HUDEP-2 (cell line): ENCODE results near the gene MAN2A2.
"Not testable (repeated sequence)": the region's sequence is repeated elsewhere in the genome, so short reads cannot be mapped to it uniquely, and the experiment has no call there.

Experiments used
- DNase-seq, 76 experiments: peaks; one replicate each; lab custom pipeline; 2025; ENCODE audit not compliant: unreplicated experiment in 76 of 76; lab: John Stamatoyannopoulos, UW

The MAN2A2 gene

DNA sequence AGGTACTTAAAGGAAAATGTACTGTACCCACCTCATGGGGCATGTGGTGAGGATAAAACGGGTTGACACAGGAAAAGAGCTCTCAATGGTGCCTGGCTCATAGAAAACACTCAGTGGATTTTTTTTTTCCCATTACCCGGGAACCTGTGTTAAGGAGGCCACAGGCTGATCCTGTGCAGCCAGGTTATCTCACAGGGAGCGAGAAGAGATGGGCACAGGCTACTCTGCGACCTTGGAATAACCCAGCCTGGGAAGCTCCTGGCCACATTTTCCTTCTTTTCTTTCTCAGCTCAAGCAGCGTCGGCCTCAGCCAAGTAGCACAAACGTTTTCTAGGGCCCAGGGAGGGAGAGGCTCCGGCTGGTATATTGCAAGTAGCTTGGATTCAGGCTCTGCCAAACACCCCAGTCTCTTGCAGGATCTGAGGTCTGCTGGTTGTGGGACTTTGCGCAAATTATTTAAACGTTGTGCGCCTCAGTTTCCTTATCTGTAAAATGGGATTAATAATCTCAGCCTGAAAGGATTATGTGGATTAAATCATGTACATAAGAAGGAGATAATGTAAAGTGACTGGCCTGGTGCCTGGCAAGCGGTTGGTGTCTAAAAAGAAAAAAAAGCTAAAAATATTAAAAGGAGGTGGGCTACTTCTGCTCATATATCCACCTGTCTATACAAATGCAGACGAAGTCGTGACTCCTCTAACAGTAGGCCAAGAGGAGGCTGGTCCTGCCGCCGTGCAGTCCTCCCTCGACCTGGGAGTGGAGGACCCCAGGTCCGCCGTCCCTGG lies 32.6 kb upstream of the MAN2A2 start:
- peak in 5 of 76 experiments; percentile 15 to 52 (median 24) for DNase-seq

DNA sequence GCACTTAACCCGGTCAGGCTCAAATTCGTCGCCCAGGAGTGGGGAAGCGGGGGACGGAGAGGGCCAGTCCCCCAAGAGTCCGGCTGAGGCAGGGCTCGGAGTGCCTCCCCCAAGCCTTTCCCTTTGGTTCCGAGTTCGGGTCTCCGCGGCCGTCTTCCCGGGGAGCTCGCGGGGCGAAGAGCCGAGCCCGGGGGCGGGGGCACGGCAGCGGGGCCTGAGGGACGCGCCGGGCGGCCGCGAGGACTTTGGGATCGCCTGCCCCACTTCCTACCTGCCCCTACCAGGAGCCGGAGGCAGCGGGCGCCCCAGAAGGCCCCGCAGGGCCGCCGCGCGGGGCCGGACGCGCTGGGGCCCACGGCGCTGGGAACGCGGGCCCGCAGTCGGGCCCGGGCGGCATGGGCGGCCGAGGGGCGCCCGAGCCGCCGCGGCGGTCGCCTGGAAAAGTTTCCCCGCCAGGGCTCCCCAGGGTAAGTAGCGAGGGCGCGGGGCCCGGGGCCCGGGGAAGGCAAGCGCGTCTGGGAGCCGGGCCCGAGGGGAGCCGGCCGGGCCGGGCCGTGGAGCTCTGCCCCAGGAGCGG lies 31.9 kb upstream of the MAN2A2 start:
- DNase-seq, result peak in 13 of 76 experiments; percentile 9 to 52 (median 25)

DNA sequence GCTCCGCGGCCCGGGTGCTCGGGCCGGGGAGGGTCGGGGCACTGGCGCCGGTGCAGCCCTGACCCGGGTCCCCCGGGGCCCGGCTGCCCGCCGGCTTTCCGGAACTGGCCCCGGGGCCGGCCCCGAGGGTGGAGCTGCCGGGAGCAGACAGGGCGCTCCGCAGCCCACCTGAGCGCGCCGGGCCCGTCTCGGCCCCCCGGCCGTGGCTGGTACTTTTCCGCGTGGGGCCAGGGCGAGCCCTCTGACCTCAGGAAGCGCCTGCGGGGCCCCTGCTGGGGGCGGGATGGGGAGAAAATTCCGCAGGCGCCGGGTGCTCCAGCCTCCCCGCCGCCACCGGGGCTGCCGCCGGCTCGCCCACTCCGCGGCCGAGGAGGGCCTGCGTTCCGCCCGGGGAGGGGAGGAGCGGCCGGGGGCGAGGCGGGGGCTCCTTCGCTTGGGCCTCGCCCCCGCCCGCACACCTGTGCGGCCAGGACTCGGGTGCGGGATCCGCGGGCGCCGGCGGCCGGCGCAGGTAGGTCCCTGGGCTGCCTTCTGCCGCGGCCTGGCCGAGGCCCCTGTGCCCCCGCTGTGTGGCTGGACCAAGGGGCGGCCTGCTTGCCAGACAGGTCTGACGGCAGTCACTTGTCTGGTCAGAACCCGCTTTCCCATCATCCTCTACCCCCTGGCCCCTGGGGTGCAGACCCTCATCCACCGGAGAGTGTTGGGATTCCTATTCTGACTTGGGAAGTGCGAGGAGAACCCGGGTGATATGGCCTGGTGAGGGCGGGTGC lies 31.2 kb upstream of the MAN2A2 start:
- DNase-seq, result peak in 6 of 76 experiments; percentile 15 to 47 (median 26)

DNA sequence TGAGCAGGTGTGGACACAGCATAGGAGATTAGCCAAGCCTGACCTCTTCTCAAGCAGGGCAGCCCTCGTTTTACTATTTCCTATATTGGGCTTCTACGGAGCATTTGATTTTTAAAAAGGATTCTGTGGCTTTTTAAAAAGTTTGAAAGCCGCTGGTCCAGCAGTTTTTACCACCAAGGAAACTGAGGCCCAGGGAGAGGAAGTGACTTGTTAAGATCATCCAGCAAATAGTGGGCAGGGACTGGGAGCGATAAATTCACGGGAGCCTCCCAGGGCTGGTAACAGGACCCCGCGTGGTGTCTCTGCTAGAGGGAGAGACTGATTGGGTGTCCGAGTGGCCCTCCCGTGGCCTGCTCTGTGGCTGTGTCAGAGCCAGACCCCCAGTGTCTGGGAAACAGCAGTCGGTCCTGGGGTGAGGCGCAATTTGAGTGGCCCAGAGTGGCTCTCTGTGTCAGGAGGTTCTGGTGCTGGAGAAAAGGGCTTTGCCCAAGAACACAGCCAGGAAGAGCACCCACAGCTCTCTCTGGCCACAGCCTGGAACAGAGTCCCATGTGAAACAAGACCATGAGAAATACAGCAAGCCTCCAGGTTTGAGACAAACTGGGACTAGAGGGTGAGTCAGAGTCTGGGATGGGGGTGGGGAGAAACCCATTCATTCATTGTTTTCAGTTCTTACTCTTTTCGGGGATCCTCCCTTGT lies 30.5 kb upstream of the MAN2A2 start:
- DNase-seq, result peak in 21 of 76 experiments; percentile 14 to 60 (median 39)

DNA sequence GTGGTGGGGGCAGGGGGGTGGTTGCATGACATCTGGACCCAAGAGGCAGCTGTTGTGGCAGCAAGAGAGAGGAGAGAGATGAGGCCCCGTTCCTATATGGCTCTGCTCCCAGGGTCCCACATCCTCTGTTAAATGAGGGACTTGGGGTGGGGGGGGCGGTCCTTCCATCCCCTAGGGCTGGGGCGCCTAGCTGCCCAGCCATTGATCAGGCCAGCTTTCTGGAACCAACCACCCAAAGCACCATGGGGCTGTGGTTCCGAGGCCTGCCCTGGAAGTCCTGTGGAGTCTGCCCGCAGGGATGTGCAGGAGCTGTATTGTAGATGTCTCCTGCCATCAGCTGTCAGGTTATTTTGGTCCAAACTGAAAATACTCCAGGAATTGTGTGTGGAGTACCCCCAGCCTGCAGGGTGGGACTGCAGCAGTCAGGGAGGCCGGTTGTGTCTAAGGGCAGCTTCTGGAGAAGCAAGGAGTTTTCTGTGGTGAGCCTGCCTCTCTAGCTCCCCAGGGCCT lies 29.6 kb upstream of the MAN2A2 start:
- no peak for DNase-seq

DNA sequence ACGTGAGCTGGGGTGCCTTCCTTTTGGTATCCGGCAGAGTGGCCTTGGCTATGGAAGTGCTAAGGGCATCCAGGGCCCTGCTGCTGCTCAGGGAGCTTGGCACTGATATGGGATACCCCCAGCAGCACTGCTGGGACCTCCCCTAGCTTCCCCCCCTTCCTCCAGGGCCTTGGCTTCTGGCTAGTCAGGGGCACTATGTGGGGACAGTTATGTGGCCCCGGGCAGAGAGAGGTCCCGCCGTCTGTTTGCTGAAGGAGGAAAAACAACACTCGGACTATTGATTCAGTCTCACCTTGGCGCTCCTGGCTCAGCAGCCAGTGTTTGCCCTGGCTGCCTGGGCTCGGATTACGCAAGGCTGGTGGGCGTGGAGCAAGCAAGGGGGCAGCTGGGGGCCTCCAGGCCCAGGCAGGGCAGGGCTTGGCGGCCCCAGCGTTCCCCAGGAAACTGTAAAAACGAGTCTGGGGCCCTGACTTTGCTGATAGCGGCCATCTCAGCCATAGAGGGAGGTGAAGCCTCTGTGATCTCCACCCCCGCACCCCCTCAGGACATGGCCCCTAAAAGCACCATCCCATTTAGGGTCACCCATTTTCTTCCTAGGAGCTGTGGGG lies 29.0 kb upstream of the MAN2A2 start:
- peak in 3 of 76 experiments; percentile 7 to 16 (median 12) for DNase-seq

DNA sequence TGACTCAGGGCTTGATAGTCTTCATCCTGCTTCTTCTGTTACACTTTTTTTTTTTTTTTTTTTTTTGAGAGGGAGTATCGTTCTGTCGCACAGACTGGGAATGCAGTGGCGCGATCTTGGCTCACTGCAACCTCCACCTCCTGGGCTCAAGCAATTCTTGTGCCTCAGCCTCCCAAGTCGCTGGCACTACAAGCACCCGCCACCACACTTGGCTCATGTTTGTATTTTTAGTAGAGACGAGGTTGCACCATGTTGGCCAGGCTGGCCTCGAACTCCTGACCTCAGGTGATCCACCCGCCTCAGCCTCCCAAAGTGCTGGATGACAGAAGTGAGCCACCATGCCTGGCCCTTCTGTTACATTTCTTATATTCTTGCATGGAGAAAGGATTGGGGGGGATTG lies 28.1 kb upstream of the MAN2A2 start:
- not testable (repeated sequence) for DNase-seq

DNA sequence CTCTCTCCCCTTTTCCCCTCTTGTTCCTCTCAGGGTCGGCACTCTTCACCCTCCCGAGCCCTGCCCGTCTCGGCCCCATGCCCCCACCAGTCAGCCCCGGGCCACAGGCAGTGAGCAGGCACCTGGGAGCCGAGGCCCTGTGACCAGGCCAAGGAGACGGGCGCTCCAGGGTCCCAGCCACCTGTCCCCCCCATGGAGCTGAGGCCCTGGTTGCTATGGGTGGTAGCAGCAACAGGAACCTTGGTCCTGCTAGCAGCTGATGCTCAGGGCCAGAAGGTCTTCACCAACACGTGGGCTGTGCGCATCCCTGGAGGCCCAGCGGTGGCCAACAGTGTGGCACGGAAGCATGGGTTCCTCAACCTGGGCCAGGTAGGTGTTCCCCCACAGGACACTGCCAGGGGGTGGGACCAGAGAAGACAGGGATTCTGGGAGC lies 27.5 kb upstream of the MAN2A2 start:
- DNase-seq, result no peak

DNA sequence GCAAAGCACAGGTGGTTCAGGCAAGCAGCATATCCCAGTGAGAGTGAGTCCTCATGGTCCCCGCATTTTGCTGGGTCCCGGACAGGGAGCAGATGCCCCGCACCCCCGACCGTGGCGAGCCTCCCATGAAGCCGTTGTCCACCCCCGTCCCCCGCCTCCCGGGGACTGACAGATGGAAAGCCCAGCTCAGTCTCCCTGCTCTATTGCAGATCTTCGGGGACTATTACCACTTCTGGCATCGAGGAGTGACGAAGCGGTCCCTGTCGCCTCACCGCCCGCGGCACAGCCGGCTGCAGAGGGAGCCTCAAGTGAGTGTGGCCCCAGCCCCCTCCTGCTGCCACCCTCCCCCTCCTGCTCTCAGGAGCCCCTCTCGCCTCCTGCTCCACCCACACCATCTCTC lies 27.1 kb upstream of the MAN2A2 start:
- DNase-seq, result no peak

DNA sequence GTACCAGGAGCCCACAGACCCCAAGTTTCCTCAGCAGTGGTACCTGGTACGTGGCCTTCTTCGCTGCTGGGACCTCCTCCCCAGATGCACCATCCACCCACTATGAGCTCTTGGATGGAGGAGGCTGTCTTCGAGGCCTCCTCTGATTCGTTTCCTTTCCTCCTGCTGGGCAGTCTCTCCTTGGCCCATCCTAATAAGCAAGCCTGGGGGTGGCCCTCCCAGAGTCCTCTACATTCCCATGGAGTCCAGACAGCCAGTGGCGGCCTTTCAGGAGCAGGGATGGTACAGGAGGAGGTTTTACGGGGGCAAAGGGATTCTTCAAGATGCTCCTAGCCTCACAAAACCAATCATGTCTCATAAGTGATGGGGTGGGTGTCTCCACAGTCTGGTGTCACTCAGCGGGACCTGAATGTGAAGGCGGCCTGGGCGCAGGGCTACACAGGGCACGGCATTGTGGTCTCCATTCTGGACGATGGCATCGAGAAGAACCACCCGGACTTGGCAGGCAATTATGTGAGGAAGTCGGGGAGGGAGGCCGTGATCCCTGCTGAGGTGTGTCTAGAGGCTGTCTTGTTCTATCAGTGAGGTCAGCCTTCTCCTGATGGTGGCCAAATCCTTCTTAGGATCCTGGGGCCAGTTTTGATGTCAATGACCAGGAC lies 26.5 kb upstream of the MAN2A2 start:
- DNase-seq, result no peak

DNA sequence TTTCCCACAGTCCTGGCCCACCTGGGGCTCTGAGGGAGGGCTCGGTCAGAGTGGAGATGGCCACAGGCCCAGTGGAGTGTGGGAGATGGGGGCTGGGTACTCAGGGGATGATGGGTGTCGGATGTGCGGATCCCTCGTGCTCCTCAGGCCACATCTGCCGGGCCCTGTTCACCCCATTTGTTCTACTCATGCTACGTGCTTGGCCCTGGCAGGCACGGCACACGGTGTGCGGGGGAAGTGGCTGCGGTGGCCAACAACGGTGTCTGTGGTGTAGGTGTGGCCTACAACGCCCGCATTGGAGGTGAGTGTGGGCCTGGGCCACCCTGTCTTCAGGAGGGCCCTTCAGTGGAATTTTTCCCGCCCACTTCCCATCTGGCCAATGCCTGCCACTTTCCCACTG lies 25.8 kb upstream of the MAN2A2 start:
- DNase-seq, result no peak

DNA sequence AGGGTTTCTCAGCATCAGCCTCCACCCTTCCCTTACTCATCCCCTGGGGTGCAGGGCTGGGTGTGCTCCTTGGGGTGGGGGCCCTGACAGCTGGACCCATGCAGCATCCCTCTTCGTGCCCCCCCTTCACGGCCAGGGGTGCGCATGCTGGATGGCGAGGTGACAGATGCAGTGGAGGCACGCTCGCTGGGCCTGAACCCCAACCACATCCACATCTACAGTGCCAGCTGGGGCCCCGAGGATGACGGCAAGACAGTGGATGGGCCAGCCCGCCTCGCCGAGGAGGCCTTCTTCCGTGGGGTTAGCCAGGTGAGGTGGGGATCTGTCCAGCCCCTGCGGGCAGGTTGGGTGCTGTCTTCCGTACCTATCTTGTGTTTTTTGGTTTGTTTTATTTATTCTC lies 25.1 kb upstream of the MAN2A2 start:
- DNase-seq, result no peak

DNA sequence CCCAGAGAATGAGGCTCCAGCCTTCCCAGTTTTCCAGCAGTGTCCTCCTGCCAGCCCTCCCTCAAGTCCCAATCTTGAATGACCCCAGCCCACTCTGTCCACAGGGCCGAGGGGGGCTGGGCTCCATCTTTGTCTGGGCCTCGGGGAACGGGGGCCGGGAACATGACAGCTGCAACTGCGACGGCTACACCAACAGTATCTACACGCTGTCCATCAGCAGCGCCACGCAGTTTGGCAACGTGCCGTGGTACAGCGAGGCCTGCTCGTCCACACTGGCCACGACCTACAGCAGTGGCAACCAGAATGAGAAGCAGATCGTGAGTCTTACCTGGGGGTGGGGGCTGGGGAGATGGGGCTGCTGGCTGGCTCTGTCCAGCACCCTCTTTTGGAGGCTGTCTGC lies 24.4 kb upstream of the MAN2A2 start:
- DNase-seq, result no peak

DNA sequence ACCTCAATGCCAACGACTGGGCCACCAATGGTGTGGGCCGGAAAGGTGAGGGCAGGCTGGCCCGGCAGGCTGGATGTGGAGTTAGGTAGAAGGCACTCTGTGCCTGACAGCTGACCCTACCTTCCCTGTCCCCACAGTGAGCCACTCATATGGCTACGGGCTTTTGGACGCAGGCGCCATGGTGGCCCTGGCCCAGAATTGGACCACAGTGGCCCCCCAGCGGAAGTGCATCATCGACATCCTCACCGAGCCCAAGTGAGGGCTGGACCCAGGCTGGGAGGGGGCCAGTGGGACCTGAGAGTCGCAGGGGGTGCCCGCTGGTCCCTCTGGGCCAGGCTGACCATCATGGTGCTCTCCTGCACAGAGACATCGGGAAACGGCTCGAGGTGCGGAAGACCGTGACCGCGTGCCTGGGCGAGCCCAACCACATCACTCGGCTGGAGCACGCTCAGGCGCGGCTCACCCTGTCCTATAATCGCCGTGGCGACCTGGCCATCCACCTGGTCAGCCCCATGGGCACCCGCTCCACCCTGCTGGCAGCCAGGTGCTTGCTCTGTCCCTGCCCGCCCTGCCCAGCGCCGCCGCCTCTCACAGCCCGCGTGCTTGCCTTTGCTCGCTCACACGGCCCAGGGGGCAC lies 23.3 kb upstream of the MAN2A2 start:
- DNase-seq, result no peak

DNA sequence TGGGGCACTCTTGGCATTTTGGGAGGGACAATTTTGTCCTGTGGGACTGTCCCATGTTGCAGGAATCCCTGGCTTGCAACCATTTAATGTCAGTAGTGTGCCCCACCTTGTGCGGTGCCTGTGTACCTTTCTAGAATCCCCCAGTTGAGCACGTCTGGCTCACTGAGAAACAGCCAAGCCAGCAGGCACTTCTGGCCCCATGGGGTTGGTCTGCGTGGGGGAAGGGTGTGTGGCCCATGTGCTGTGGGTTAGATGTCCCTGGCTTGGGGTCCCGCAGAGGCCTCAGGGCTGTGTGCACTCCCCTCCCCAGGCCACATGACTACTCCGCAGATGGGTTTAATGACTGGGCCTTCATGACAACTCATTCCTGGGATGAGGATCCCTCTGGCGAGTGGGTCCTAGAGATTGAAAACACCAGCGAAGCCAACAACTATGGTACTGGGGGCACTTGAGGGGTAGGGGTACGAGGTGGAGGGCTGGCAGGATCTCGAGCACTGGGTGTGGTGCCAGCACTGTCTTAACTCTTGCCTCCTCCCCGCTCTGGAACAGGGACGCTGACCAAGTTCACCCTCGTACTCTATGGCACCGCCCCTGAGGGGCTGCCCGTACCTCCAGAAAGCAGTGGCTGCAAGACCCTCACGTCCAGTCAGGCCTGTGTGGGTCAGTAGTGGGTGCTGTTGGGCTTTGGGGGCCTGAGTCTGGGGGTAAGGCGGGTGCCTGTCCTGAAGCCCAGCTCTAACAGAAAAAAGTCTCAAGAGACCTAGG lies 22.5 kb upstream of the MAN2A2 start:
- DNase-seq, result no peak

DNA sequence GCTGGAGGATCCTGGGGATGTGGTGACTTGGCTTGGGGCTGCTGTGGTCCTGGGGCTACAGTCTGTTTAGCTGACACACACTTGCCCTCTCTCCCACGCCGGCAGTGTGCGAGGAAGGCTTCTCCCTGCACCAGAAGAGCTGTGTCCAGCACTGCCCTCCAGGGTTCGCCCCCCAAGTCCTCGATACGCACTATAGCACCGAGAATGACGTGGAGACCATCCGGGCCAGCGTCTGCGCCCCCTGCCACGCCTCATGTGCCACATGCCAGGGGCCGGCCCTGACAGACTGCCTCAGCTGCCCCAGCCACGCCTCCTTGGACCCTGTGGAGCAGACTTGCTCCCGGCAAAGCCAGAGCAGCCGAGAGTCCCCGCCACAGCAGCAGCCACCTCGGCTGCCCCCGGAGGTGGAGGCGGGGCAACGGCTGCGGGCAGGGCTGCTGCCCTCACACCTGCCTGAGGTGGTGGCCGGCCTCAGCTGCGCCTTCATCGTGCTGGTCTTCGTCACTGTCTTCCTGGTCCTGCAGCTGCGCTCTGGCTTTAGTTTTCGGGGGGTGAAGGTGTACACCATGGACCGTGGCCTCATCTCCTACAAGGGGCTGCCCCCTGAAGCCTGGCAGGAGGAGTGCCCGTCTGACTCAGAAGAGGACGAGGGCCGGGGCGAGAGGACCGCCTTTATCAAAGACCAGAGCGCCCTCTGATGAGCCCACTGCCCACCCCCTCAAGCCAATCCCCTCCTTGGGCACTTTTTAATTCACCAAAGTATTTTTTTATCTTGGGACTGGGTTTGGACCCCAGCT lies 21.7 kb upstream of the MAN2A2 start:
- no peak for DNase-seq

DNA sequence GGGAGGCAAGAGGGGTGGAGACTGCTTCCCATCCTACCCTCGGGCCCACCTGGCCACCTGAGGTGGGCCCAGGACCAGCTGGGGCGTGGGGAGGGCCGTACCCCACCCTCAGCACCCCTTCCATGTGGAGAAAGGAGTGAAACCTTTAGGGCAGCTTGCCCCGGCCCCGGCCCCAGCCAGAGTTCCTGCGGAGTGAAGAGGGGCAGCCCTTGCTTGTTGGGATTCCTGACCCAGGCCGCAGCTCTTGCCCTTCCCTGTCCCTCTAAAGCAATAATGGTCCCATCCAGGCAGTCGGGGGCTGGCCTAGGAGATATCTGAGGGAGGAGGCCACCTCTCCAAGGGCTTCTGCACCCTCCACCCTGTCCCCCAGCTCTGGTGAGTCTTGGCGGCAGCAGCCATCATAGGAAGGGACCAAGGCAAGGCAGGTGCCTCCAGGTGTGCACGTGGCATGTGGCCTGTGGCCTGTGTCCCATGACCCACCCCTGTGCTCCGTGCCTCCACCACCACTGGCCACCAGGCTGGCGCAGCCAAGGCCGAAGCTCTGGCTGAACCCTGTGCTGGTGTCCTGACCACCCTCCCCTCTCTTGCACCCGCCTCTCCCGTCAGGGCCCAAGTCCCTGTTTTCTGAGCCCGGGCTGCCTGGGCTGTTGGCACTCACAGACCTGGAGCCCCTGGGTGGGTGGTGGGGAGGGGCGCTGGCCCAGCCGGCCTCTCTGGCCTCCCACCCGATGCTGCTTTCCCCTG lies 21.0 kb upstream of the MAN2A2 start:
- DNase-seq, result no peak
